Gastroesophageal sphincter (tissue), 4 donors: Measurements from ENCODE around the gene PPP1CB. TPM values are rescaled to one million over a fixed set of nuclear protein-coding genes. Genes with fewer than 3 reads are reported as not detected.

ENCODE experiments used
- ATAC-seq: fragments of 150-250 bp; one replicate; pipeline ENCODE4 v1.9.1; 2016; ENCODE audit warnings: mild to moderate bottlenecking, moderate library complexity
- H3K27ac ChIP-seq, 4 donors: fragments of 200-600 bp; sonication (generic) in 3 of 4; 1 replicate in 3 of 4; 2 replicates in 1 of 4; pipeline ENCODE4 v1.5.1; 2016 to 2019
- H3K27me3 ChIP-seq: fragments of 200-600 bp; sonication (generic); one replicate; pipeline ENCODE4 v1.5.1; 2019
- H3K36me3 ChIP-seq, 2 donors: fragments of 200-600 bp; sonication (generic); one replicate each; pipeline ENCODE4 v1.5.1; 2019; ENCODE audit warnings: control low read depth in 1 of 2
- H3K4me1 ChIP-seq, 3 donors: fragments of 200-600 bp; sonication (generic); 1 replicate in 2 of 3; 2 replicates in 1 of 3; pipeline ENCODE4 v1.5.1; 2016 to 2019; ENCODE audit warnings: control low read depth in 2 of 3
- H3K4me3 ChIP-seq, 2 donors: fragments of 200-600 bp; sonication (generic); one replicate each; pipeline ENCODE4 v1.5.1; 2019; ENCODE audit warnings: mild to moderate bottlenecking in 1 of 2, moderate library complexity in 1 of 2
- H3K9me3 ChIP-seq, 3 donors: fragments of 200-600 bp; sonication (generic); one replicate each; pipeline ENCODE4 v1.5.1; 2017 to 2019; ENCODE audit warnings: control low read depth in 2 of 3
- EP300 ChIP-seq: sonication (generic); formaldehyde crosslinking; IDR thresholded peaks from one replicate; pipeline ENCODE4 v1.6.1; 2017; ENCODE audit warnings: antibody characterized with exemption, mild to moderate bottlenecking
- POLR2A ChIP-seq, 2 donors: fragments of 450-650 bp; IDR thresholded peaks; one replicate each; pipeline ENCODE4 v1.6.1; 2017; ENCODE audit warnings: antibody characterized with exemption in 2 of 2, mild to moderate bottlenecking in 2 of 2, moderate library complexity in 1 of 2
- POLR2AphosphoS5 ChIP-seq: sonication (generic); formaldehyde crosslinking; IDR thresholded peaks from one replicate; pipeline ENCODE4 v1.6.1; 2017; ENCODE audit warnings: antibody characterized with exemption
- WGBS, 2 donors: methylation state at CpG; one replicate each; pipeline ENCODE4 v1.1.5; 2018; ENCODE audit warnings: low coverage in 1 of 2; 5-methylcytosine and 5-hydroxymethylcytosine counted together
- total RNA-seq, 4 donors: library from RNA; depleted of rRNA; stranded (reverse); fragments of >200 nt; gene quantifications; one replicate each; pipeline ENCODE4 v1.1.0, GENCODE V29; 2016
- TF ChIP-seq, protein P1 (sequence below), 4 experiments: fragments of 200-600 bp in 2 of 4; fragments of 450-650 bp in 2 of 4; sonication (generic) in 1 of 4; IDR thresholded peaks; one replicate each; pipeline ENCODE4 v1.5.1; 2017 to 2019; ENCODE audit warnings: antibody characterized with exemption in 4 of 4, mild to moderate bottlenecking in 2 of 4, moderate library complexity in 2 of 4

PPP1CB gene
- total RNA-seq, 4 donors from 2014 or later, result 524 to 1,194 (median 837) TPM

DNA sequence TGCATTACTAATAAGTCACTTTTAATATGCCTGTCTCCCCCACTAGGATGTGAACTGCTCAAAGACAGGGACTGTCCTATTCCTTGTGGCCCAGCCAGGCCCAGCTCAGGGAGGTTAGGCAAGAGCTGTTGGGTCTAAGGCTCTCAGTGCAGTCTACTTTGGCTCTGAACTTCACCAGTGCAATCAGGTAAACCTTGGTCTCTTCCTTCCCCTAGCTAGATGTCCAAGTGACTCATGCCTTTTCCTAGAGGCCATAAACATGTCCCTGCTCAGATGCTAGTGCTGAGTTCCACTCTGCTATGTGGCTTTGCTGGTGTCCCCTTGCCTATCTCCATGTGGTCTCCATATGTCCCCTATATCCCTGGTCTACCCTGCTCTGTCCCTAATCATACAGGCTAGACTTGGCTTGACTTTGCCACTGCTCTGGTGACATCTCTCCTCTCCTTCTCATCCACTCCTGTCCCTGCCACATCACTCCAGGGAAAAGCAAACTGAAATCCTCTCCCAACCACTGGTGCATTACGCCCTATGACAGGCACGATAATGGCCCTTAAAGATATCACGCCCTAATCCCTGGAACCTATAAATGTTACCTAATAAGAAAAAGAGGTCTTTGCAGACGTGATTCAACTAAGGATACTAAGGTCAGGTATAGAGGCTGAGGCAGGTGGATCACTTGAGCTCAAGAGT, 45.7 kb upstream of the PPP1CB start:
- TF ChIP-seq, protein P1, sequence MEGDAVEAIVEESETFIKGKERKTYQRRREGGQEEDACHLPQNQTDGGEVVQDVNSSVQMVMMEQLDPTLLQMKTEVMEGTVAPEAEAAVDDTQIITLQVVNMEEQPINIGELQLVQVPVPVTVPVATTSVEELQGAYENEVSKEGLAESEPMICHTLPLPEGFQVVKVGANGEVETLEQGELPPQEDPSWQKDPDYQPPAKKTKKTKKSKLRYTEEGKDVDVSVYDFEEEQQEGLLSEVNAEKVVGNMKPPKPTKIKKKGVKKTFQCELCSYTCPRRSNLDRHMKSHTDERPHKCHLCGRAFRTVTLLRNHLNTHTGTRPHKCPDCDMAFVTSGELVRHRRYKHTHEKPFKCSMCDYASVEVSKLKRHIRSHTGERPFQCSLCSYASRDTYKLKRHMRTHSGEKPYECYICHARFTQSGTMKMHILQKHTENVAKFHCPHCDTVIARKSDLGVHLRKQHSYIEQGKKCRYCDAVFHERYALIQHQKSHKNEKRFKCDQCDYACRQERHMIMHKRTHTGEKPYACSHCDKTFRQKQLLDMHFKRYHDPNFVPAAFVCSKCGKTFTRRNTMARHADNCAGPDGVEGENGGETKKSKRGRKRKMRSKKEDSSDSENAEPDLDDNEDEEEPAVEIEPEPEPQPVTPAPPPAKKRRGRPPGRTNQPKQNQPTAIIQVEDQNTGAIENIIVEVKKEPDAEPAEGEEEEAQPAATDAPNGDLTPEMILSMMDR (IDR thresholded peaks at IDR 0.05), result no peak
- TF ChIP-seq EP300 (no peak), POLR2AphosphoS5 (no peak), POLR2A (IDR thresholded peaks at IDR 0.05) (no peak)
- Histone ChIP-seq H3K9me3 (no peaks in the 10 kb centered on the region), H3K36me3 (no peaks in the 10 kb centered on the region), H3K4me3 (no peak overlapping the region), H3K27ac (no peak overlapping the region), H3K4me1 (peaks cover 0 to 35% (median 0%) of the 10 kb centered on the region in 3 donors), H3K27me3 (no peaks in the 10 kb centered on the region)
- 83 to 100% methylated on average over 1 to 2 of the region's 4 CpGs for WGBS, 2 donors
- no peak for ATAC-seq

DNA sequence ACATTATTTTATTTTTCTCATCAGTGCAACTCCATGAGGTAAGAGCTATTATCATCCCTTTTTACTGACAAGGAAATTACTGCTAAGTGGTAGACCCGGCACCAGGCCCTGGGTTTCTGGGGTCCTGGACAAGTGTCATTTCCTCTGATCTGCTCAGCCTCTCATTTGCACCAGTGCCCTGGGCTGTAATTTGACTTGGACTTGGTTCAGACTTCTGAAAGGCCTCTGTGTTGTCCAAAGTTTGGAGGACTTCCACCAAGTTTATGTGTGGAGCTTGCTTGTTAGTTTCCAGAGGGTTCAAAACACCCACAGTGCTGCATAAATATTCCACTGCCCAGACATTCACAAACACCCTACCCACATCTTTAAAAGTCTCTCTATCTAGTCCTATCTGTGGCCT, 44.0 kb upstream of the PPP1CB start:
- no peaks in the 10 kb centered on the region for H3K27me3 ChIP-seq
- H3K9me3 ChIP-seq, result no peaks in the 10 kb centered on the region
- H3K36me3 ChIP-seq, result no peaks in the 10 kb centered on the region
- 44 to 67% methylated on average over 1 of the region's 1 CpG for WGBS, 2 donors
- ATAC-seq, result no peak
- H3K27ac ChIP-seq, result no peak overlapping the region
- TF ChIP-seq EP300 (no peak), POLR2AphosphoS5 (no peak), POLR2A (IDR thresholded peaks at IDR 0.05) (no peak)
- TF ChIP-seq, protein P1 (IDR thresholded peaks at IDR 0.05), result no peak
- H3K4me3 ChIP-seq, result no peak overlapping the region
- peaks cover 0 to 28% (median 0%) of the 10 kb centered on the region in 3 donors for H3K4me1 ChIP-seq

DNA sequence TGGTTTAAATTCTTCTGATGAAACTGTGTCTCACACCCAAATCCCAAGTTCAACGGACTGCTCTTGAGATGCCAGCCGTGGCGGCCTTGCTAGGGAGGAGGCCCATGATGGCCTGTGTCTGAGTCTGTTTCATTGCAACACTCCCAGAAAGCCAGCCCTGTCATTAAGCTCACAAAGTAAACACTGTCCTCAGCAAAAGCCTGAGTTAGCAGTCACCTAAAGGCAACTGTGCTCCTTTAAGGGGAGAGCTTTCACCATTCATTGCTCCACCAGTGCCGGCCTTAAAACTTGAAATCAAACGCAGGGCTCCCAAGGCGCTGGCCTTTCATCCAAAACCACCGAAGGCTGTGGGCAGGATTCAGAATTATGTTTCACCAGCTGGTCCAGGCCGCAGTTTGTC, 42.5 kb upstream of the PPP1CB start:
- no peaks in the 10 kb centered on the region for H3K36me3 ChIP-seq

DNA sequence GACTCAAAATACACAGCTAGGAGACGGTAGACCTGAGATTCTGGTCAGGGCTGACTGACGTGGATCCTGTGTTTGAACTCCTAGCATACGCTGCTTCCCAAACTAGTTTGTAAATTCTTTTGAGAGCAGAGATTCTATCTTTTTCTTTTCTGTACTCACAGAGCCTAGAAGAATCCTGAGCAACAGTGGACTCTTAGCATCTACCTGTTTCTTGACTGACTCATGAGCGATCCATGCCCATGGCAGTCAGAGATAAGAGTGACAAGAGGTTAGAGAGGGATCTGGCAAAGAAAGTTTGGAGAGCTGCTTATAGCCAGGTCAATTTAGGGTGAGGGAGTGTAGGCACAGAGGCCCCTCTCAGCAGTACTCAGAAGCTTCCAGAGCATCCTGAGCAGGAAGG, 41.1 kb upstream of the PPP1CB start:
- peaks cover 0 to 25% (median 0%) of the 10 kb centered on the region in 3 donors for H3K4me1 ChIP-seq
- TF ChIP-seq, protein P1 (IDR thresholded peaks at IDR 0.05), result no peak
- TF ChIP-seq EP300 (no peak), POLR2AphosphoS5 (no peak), POLR2A (IDR thresholded peaks at IDR 0.05) (no peak)

More for the DNA sequence above, 42.5 kb upstream of the PPP1CB start:
- TF ChIP-seq POLR2A (IDR thresholded peaks at IDR 0.05) (no peak), POLR2AphosphoS5 (peak; percentile 39)
- Histone ChIP-seq H3K27me3 (no peaks in the 10 kb centered on the region), H3K4me3 (no peak overlapping the region), H3K4me1 (peaks cover 0 to 23% (median 0%) of the 10 kb centered on the region in 3 donors), H3K9me3 (no peaks in the 10 kb centered on the region), H3K27ac (no peak overlapping the region)
- ATAC-seq, result peak; percentile 43
- WGBS, 2 donors, result 100% methylated on average over 3 of the region's 8 CpGs; no CpG with 5 or more reads in 1 of the 2 donors

DNA sequence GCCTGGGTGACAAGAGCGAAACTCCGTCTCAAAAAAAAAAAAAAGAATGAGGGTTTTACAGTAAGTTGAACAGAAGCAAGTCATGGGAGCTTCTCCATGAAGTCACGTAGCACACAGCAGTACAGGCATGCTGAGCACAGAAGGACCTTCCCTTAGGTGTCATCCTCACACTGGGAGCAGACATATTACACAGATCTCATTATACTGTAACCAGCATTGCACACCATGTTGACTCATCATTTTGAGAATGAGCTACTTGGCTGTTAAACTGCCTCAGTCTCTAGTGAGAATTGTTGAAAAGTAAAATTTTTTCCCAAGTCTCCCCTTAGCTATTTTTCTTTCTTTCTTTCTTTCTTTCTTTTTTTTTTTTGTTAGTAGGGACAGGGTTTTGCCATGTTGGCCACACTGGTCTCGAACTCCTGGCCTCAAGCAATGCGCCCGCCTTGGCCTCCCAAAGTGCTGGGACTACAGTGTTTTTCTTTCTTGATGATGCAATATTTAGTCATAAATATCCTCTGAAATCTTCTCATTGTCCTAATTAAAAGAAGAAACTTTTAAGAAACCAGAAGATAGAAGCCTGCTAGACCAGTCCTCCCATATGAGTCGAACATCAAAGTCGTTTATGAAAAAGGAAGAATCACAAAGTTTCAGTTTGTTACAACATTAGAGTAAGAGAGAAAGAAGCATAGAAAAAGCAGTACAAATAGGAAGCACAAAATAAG, 37.9 kb upstream of the PPP1CB start:
- no peak overlapping the region for H3K27ac ChIP-seq
- 90 to 91% methylated on average over 2 to 6 of the region's 8 CpGs for WGBS, 2 donors
- no peaks in the 10 kb centered on the region for H3K9me3 ChIP-seq
- TF ChIP-seq POLR2A (IDR thresholded peaks at IDR 0.05), result no peak
- no peak for TF ChIP-seq EP300
- TF ChIP-seq, protein P1 (IDR thresholded peaks at IDR 0.05), result no peak
- TF ChIP-seq POLR2AphosphoS5, result no peak
- no peaks in the 10 kb centered on the region for H3K27me3 ChIP-seq
- peaks cover 8 to 32% (median 15%) of the 10 kb centered on the region in 3 donors for H3K4me1 ChIP-seq
- no peaks in the 10 kb centered on the region for H3K36me3 ChIP-seq
- no peak overlapping the region for H3K4me3 ChIP-seq
- no peak for ATAC-seq

More for the DNA sequence above, 41.1 kb upstream of the PPP1CB start:
- H3K27me3 ChIP-seq, result no peaks in the 10 kb centered on the region
- H3K4me3 ChIP-seq, result no peak overlapping the region
- no peak for ATAC-seq
- no peaks in the 10 kb centered on the region for H3K36me3 ChIP-seq
- no peak overlapping the region for H3K27ac ChIP-seq
- WGBS, 2 donors, result 85 to 90% methylated on average over 2 to 4 of the region's 4 CpGs
- H3K9me3 ChIP-seq, result no peaks in the 10 kb centered on the region
